Measurements from ENCODE around the gene CDH8.
"Not testable (repeated sequence)": the region's sequence is repeated elsewhere in the genome, so short reads cannot be mapped to it uniquely, and the experiment has no call there.

The CDH8 gene

GRCh38 chr16:61763013-61763412 is 273.2 kb downstream of the CDH8 start:
- DNase-seq, result no peak

GRCh38 chr16:61730997-61731396 is 305.2 kb downstream of the CDH8 start:
- no peak for DNase-seq

- no peak for DNase-seq
Measured at GRCh38 chr16:61726701-61727100, 309.5 kb downstream of the CDH8 start.

GRCh38 chr16:61726125-61726524 is 310.1 kb downstream of the CDH8 start:
- DNase-seq, result no peak

GRCh38 chr16:61721544-61721943 is 314.7 kb downstream of the CDH8 start:
- no peak for DNase-seq

GRCh38 chr16:61715393-61715792 is 320.8 kb downstream of the CDH8 start:
- no peak for DNase-seq

GRCh38 chr16:61713787-61714186 is 322.5 kb downstream of the CDH8 start:
- DNase-seq, result no peak

- DNase-seq, result not testable (repeated sequence)
Measured at GRCh38 chr16:61699640-61700039, 336.6 kb downstream of the CDH8 start.

- no peak for DNase-seq
Measured at GRCh38 chr16:61684541-61684940, 351.7 kb downstream of the CDH8 start.

- no peak for DNase-seq
Measured at GRCh38 chr16:61681673-61682072, 354.6 kb downstream of the CDH8 start.

- no peak for DNase-seq
Measured at GRCh38 chr16:61681124-61681523, 355.1 kb downstream of the CDH8 start.

GRCh38 chr16:61678182-61678581 is 358.1 kb downstream of the CDH8 start:
- no peak for DNase-seq

GRCh38 chr16:61677776-61678175 is 358.5 kb downstream of the CDH8 start:
- DNase-seq, result no peak

- no peak for DNase-seq
Measured at GRCh38 chr16:61676740-61677139, 359.5 kb downstream of the CDH8 start.

- no peak for DNase-seq
Measured at GRCh38 chr16:61671161-61671560, 365.1 kb downstream of the CDH8 start.

- DNase-seq, result no peak
Measured at GRCh38 chr16:61665512-61665911, 370.7 kb downstream of the CDH8 start.

GRCh38 chr16:61659936-61660335 is 376.3 kb downstream of the CDH8 start:
- DNase-seq, result no peak

GRCh38 chr16:61654962-61655361 is 381.3 kb downstream of the CDH8 start:
- DNase-seq, result no peak

GRCh38 chr16:61653544-61653943 is 382.7 kb downstream of the CDH8 start:
- no peak for DNase-seq

- no peak for DNase-seq
Measured at GRCh38 chr16:61645561-61645960, 390.7 kb downstream of the CDH8 start.

- DNase-seq, result no peak
Measured at GRCh38 chr16:61644736-61645135, 391.5 kb downstream of the CDH8 start.

GRCh38 chr16:61617219-61617783 is 418.9 kb downstream of the CDH8 start:
- no peak for DNase-seq

- DNase-seq, result no peak
Measured at GRCh38 chr16:61616088-61616487, 420.1 kb downstream of the CDH8 start.

GRCh38 chr16:61611847-61612491 is 424.3 kb downstream of the CDH8 start:
- no peak for DNase-seq

GRCh38 chr16:61606581-61606980 is 429.7 kb downstream of the CDH8 start:
- no peak for DNase-seq

All from CD4-positive, alpha-beta T cell treated with Interleukin-15 for 1 hour (primary cell).